GM13977 (cell line): ENCODE data around the gene EEFSEC.

Experiments
- DNase-seq: peaks from one replicate; pipeline ENCODE4 v3.0.0; 2012; ENCODE audit warnings: low spot score
- in situ Hi-C: fragments of 300-500 bp; cut with MboI; formaldehyde crosslinking; loops from one replicate; pipeline ENCODE4 v1.12.0; 2022; ENCODE audit warnings: low sequenced_read_pairs, low pct_unique_long_range_greater_than_20kb, mixed read lengths, inconsistent platforms; ENCODE audit not compliant: unreplicated experiment
- TF ChIP-seq, protein P1 (sequence below): IDR thresholded peaks from 2 replicates; pipeline ENCODE4 v1.5.1; 2012; ENCODE audit warnings: mild to moderate bottlenecking, control low read depth; ENCODE audit not compliant: insufficient read depth; ENCODE audit errors: extremely low read depth, missing control alignments

EEFSEC gene

DNA sequence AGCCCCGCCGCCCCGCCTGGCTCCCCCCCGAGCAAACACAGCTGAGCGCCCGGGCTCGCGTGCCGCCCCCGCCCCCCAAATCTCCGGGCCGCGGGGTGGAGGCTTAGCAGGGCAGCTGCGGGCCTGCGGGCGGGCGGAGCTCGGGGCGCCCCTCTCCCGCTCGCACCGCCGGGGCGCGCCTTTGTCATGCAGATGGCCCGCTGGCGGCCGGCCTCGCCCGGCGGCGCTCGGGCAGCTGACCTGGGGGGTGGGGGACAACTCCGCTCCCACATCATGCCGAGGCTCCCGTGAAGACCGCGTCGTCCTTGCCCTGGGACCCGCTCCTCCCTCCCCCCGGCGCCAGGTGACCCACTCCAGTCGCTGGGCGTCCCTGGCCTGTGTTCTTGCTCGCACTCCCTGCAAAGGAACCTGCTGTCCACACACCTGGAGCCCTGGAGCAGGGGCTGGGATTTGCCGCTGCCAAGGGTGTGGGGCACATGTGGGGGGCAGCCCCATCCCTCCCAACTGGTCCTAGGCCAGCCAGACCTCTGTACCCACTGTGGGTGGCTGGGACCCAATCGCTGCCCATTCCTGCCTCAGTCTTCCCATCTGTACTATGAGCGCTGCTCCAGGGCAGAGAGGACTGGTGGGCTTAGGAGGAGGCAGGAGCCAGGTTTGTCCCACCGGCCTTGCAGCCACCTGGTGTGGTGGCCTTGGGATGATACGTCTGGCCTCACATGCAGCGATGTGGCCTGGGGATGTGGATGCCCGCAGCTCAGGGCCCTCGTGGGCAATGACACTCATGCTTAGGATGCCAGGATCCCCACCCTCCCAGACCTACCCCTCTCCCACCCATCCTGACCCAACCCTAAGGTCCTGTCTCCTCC is 279.9 kb downstream of the EEFSEC start:
- in situ Hi-C loops, result no loop called here
- no peak for DNase-seq
- TF ChIP-seq, protein P1, sequence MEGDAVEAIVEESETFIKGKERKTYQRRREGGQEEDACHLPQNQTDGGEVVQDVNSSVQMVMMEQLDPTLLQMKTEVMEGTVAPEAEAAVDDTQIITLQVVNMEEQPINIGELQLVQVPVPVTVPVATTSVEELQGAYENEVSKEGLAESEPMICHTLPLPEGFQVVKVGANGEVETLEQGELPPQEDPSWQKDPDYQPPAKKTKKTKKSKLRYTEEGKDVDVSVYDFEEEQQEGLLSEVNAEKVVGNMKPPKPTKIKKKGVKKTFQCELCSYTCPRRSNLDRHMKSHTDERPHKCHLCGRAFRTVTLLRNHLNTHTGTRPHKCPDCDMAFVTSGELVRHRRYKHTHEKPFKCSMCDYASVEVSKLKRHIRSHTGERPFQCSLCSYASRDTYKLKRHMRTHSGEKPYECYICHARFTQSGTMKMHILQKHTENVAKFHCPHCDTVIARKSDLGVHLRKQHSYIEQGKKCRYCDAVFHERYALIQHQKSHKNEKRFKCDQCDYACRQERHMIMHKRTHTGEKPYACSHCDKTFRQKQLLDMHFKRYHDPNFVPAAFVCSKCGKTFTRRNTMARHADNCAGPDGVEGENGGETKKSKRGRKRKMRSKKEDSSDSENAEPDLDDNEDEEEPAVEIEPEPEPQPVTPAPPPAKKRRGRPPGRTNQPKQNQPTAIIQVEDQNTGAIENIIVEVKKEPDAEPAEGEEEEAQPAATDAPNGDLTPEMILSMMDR, result no peak

DNA sequence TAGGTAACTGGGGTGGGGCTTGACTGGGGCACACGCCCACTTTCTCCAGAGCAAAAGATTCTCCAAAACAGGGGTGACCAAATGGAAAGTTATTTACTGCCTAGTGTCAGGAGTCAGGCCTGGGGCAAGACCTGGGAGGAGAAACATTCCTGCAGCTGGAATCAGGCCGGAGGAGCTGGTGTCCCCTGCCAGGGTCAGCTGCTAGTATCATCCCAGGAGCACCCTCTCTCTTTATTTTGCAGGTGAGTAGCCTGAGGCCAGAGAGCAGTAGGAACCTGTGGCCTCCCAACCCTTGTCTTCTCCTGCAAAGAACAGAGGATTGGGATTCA is 280.5 kb downstream of the EEFSEC start:
- TF ChIP-seq, protein P1, result no peak
- no peak for DNase-seq
- in situ Hi-C loops, result no loop called here

DNA sequence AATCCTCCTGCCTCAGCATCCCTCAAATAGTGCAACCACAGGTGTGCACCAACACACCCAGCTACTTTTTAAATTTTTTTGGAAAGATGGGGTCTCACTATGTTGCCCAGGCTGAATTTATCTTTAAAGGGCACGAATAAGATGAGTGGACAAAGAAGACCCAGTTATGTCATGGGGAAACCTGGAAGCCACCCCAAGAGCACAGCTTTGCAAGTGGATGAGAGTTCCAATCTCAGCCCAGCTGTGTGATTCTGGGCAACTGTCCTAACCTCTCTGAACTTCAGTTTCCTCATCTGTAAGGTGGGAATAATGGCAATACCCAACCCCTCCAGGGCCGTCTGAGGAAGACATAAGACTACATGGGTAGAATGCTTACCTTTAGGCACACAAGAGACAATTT is 281.2 kb downstream of the EEFSEC start:
- in situ Hi-C loops, result no loop called here
- DNase-seq, result no peak
- TF ChIP-seq, protein P1, result no peak

DNA sequence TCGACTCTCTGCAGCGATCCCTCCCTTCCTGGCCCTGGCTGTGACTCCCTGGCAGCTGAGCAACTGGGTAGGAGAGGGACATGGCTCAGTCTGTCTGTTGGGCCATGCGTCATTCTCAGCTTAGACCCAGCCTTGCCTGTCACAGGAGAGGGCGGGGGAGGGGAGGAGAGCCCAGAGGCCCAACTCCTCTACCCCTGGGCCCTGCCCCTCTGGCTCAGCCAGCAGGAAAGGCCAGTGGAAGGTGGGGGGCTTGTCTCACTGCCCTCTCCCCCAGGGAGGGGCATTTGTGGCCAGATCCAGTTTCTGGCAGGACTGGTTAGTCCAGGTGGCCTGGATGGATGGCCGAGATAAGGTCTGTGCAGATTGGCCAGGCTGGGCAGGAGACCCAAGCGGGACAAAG is 281.8 kb downstream of the EEFSEC start:
- TF ChIP-seq, protein P1, result no peak
- no peak for DNase-seq
- in situ Hi-C loops, result no loop called here

DNA sequence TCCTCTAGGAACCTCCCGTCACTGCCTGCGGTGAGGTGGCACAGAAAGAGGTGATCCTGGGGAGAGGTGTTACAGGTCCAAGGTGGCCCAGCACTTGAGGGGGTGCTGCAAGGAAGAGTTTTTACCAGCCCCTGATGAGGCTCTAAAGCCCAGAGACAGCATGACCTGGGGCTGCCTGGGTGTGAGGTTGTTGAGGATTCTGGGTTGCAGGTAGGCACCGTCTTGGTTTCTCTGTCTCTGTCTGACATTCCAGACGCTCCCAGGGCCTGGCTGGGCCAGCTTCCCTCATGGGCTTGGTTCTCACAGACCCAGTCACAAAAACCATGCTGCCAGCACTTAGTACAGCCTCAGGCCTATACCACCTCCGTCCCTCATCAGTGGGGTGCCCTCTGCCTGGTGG is 282.3 kb downstream of the EEFSEC start:
- TF ChIP-seq, protein P1, result no peak
- in situ Hi-C loops, result no loop called here
- DNase-seq, result no peak

DNA sequence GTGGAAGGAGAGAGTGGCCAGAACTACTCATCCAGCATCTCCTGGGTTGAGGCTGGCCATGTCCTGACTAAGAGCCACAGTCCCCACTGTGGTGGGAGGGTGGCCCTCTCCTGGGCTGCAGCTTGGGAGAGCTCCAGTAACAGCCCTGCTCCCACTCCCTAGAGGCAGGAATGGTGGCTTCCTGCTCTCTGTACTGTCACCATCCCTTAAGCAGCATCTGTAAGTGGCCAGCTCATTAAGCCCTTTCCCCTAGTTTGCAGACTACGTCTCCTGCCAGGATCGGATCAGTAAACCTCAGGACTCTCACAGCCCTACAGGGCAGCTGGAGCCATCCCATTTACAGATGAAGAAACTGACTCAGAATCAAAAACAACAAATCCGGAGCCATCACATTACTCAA is 282.9 kb downstream of the EEFSEC start:
- in situ Hi-C loops, result no loop called here
- no peak for DNase-seq
- TF ChIP-seq, protein P1, result no peak
